ENCODE results near the gene PNPLA6. TPM values are rescaled to one million over a fixed set of nuclear protein-coding genes. Genes with fewer than 3 reads are reported as not detected.

PNPLA6 gene
- total RNA-seq, 1 donor from 2014 or later, result 82.0 TPM

GRCh38 chr19:7605490-7606222 is 70.1 kb downstream of the PNPLA6 start:
- Mint-ChIP-seq H3K36me3 (ENCODE audit: unreplicated experiment) (no peaks in the 10 kb centered on the region), H3K4me1 (ENCODE audit: low read depth, unreplicated experiment) (no peaks in the 10 kb centered on the region), H3K27me3 (ENCODE audit: unreplicated experiment) (peaks cover 13% of the 10 kb centered on the region), H3K4me3 (ENCODE audit: unreplicated experiment) (no peak overlapping the region), H3K27ac (ENCODE audit: unreplicated experiment) (no peak overlapping the region), H3K9me3 (ENCODE audit: unreplicated experiment) (peaks cover 4% of the 10 kb centered on the region)
- TF ChIP-seq CTCF (IDR thresholded peaks at IDR 0.05; ENCODE audit: partially characterized antibody, unreplicated experiment), result no peak
- no peak for DNase-seq

DNA sequence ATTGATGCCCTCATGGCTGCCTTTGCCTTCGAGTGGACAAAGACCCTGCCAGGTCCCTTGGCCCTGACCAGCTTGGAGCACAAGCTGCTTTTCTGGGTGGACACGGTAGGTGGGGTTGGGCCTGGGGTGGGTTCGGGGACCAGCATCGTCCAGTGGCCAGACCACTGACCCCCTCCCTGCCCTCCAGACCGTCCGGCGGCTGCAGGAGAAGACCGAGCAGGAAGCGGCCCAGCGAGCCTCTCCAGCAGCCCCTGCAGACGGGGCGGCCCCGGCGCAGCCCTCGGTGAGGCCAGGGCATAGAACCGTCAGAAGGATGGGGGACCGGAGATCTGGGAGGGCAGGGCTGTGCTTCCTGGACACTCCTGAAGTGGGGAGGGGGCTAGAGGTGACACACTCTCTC is 70.8 kb downstream of the PNPLA6 start:
- Mint-ChIP-seq H3K4me1 (ENCODE audit: low read depth, unreplicated experiment) (no peaks in the 10 kb centered on the region), H3K9me3 (ENCODE audit: unreplicated experiment) (peaks cover 4% of the 10 kb centered on the region), H3K27ac (ENCODE audit: unreplicated experiment) (no peak overlapping the region), H3K36me3 (ENCODE audit: unreplicated experiment) (no peaks in the 10 kb centered on the region), H3K4me3 (ENCODE audit: unreplicated experiment) (no peak overlapping the region), H3K27me3 (ENCODE audit: unreplicated experiment) (peaks cover 13% of the 10 kb centered on the region)
- no peak for DNase-seq
- TF ChIP-seq CTCF (IDR thresholded peaks at IDR 0.05; ENCODE audit: partially characterized antibody, unreplicated experiment), result no peak

DNA sequence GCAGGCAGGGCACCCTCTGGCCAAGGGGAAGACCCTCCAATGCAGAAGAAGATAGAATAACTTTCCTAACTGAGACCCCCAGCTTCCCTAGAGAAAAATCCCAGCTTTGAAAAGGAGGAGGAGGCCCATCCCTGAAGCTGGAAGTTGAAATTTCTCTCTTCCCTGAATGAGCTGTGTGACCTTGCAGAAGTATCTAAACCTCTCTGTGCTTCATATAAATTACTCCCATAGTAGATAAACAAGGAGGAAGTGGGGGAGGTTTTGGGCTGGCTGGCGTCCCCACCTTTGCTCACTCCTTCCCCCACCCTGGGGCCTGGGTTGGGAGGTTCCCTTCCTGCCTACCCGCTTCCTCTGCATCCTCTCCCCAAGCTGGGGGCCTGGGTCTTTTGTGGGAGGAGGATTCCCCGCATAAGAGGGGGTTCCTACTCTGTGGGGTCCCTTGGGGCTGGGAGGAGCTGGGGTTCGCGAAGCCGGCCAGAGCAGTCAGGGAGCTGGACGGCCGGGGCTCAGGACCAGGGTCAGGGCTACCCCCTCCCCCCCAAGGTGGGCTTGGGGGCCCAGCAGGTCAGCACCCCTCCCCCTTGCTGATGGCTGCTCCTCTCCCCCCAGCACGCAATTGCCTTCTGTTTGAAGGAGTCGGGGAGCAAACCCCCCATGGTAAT is 71.8 kb downstream of the PNPLA6 start:
- H3K27me3 Mint-ChIP-seq (ENCODE audit: unreplicated experiment), result peaks cover 11% of the 10 kb centered on the region
- no peak for DNase-seq
- TF ChIP-seq CTCF (IDR thresholded peaks at IDR 0.05; ENCODE audit: partially characterized antibody, unreplicated experiment), result no peak
- H3K36me3 Mint-ChIP-seq (ENCODE audit: unreplicated experiment), result no peaks in the 10 kb centered on the region
- no peaks in the 10 kb centered on the region for H3K4me1 Mint-ChIP-seq (ENCODE audit: low read depth, unreplicated experiment)
- H3K4me3 Mint-ChIP-seq (ENCODE audit: unreplicated experiment), result no peak overlapping the region
- peaks cover 4% of the 10 kb centered on the region for H3K9me3 Mint-ChIP-seq (ENCODE audit: unreplicated experiment)
- no peak overlapping the region for H3K27ac Mint-ChIP-seq (ENCODE audit: unreplicated experiment)

GRCh38 chr19:7607874-7608560 is 72.5 kb downstream of the PNPLA6 start:
- H3K9me3 Mint-ChIP-seq (ENCODE audit: unreplicated experiment), result peaks cover 4% of the 10 kb centered on the region
- no peak for DNase-seq
- no peak overlapping the region for H3K4me3 Mint-ChIP-seq (ENCODE audit: unreplicated experiment)
- H3K36me3 Mint-ChIP-seq (ENCODE audit: unreplicated experiment), result no peaks in the 10 kb centered on the region
- H3K27me3 Mint-ChIP-seq (ENCODE audit: unreplicated experiment), result peaks cover 7% of the 10 kb centered on the region
- no peak for TF ChIP-seq CTCF (IDR thresholded peaks at IDR 0.05; ENCODE audit: partially characterized antibody, unreplicated experiment)
- H3K4me1 Mint-ChIP-seq (ENCODE audit: low read depth, unreplicated experiment), result no peaks in the 10 kb centered on the region
- H3K27ac Mint-ChIP-seq (ENCODE audit: unreplicated experiment), result no peak overlapping the region
